GM13976 (cell line): ENCODE data around the gene FLOT2.
"Not testable (repeated sequence)": the region's sequence is repeated elsewhere in the genome, so short reads cannot be mapped to it uniquely, and the experiment has no call there.

Experiments
- DNase-seq: peaks from one replicate; pipeline ENCODE4 v3.0.0; 2012; ENCODE audit warnings: low spot score
- CTCF ChIP-seq: IDR thresholded peaks from 2 replicates; pipeline ENCODE4 v1.5.1; 2012; ENCODE audit warnings: borderline replicate concordance, mild to moderate bottlenecking; ENCODE audit not compliant: insufficient read depth; ENCODE audit errors: extremely low read depth, missing control alignments, control extremely low read depth
- in situ Hi-C: fragments of 300-500 bp; cut with MboI; formaldehyde crosslinking; loops from one replicate; pipeline ENCODE4 v1.12.0; 2022; ENCODE audit warnings: low sequenced_read_pairs, mixed read lengths, inconsistent platforms; ENCODE audit not compliant: unreplicated experiment

Gene FLOT2

GRCh38 chr17:28908640-28909167 is 11.2 kb upstream of the FLOT2 start:
- no peak for DNase-seq
- in situ Hi-C loops: no loop called here
- TF ChIP-seq CTCF: no peak

- in situ Hi-C loops: no loop called here
- TF ChIP-seq CTCF: no peak
- no peak for DNase-seq
These were observed 10.4 kb upstream of the FLOT2 start for GRCh38 chr17:28907709-28908475.

- in situ Hi-C loops: no loop called here
- no peak for DNase-seq
- no peak for TF ChIP-seq CTCF
These were observed 9.3 kb upstream of the FLOT2 start for GRCh38 chr17:28906706-28907438.

- in situ Hi-C loops: no loop called here
- TF ChIP-seq CTCF: no peak
- DNase-seq: no peak
These were observed 8.7 kb upstream of the FLOT2 start for GRCh38 chr17:28906276-28906675.

- DNase-seq: no peak
- in situ Hi-C loops: no loop called here
These were observed 7.3 kb upstream of the FLOT2 start for GRCh38 chr17:28904800-28905199.

GRCh38 chr17:28903546-28903841 is 6.0 kb upstream of the FLOT2 start:
- in situ Hi-C loops, DNase-seq: not testable (repeated sequence)

More at GRCh38 chr17:28904800-28905199, 7.3 kb upstream of the FLOT2 start:
- TF ChIP-seq CTCF: no peak
